A549 (cell line): ENCODE data around the gene ALG2.

ENCODE experiments used
- CHD2 ChIP-seq: fragments of 150-350 bp; IDR thresholded peaks from 2 replicates; pipeline ENCODE4 v1.6.1; 2014; ENCODE audit warnings: low read length; ENCODE audit not compliant: partially characterized antibody
- EP300 ChIP-seq, 2 experiments: fragments of >200 bp; sonication (Bioruptor Twin); formaldehyde crosslinking; IDR thresholded peaks; 2 replicates in 1 of 2; 3 replicates in 1 of 2; pipeline ENCODE4 v1.6.1; 2016 to 2017
- FOSL2 ChIP-seq, 2 experiments: fragments of 450-650 bp in 1 of 2; fragments of >200 bp in 1 of 2; sonication (Bioruptor Twin) in 1 of 2; formaldehyde crosslinking; IDR thresholded peaks; 2 replicates each; pipeline versions ENCODE4 v1.5.0 to v1.6.1; 2016 to 2020; ENCODE audit warnings: mild to moderate bottlenecking in 1 of 2, moderate library complexity in 1 of 2
- GATA3 ChIP-seq: IDR thresholded peaks from 2 replicates; pipeline ENCODE4 v1.6.1; 2012; ENCODE audit warnings: borderline replicate concordance
- JUN ChIP-seq, 2 experiments: fragments of >200 bp; sonication (Bioruptor Twin); formaldehyde crosslinking; IDR thresholded peaks; 2 replicates in 1 of 2; 3 replicates in 1 of 2; pipeline ENCODE4 v1.6.1; 2016 to 2017
- KDM1A ChIP-seq: fragments of 200-600 bp; sonication (generic); IDR thresholded peaks from 2 replicates; pipeline ENCODE4 v1.6.1; 2016; ENCODE audit warnings: low read depth, mild to moderate bottlenecking
- MAFK ChIP-seq: fragments of 450-650 bp; IDR thresholded peaks from 2 replicates; pipeline ENCODE4 v1.6.1; 2014; ENCODE audit not compliant: partially characterized antibody
- MYC ChIP-seq: IDR thresholded peaks from 2 replicates; pipeline ENCODE4 v1.6.1; 2012; ENCODE audit warnings: mild to moderate bottlenecking, inconsistent platforms, low read length, improper control_type of control experiment, borderline replicate concordance
- POLR2A ChIP-seq: IDR thresholded peaks from 2 replicates; pipeline ENCODE4 v1.6.1; 2012; ENCODE audit warnings: mild to moderate bottlenecking, low read length
- TF ChIP-seq, protein P1 (sequence below): fragments of >200 bp; sonication (Bioruptor Twin); formaldehyde crosslinking; IDR thresholded peaks from 3 replicates; pipeline ENCODE4 v1.5.1; 2016
- TF ChIP-seq, protein P2 (sequence below): IDR thresholded peaks from 2 replicates; pipeline ENCODE4 v1.6.1; 2012
- TF ChIP-seq, protein P3 (sequence below): fragments of 200-600 bp; sonication (generic); IDR thresholded peaks from 2 replicates; pipeline ENCODE4 v1.6.1; 2016; ENCODE audit warnings: antibody characterized with exemption, mild to moderate bottlenecking, moderate library complexity

DNA sequence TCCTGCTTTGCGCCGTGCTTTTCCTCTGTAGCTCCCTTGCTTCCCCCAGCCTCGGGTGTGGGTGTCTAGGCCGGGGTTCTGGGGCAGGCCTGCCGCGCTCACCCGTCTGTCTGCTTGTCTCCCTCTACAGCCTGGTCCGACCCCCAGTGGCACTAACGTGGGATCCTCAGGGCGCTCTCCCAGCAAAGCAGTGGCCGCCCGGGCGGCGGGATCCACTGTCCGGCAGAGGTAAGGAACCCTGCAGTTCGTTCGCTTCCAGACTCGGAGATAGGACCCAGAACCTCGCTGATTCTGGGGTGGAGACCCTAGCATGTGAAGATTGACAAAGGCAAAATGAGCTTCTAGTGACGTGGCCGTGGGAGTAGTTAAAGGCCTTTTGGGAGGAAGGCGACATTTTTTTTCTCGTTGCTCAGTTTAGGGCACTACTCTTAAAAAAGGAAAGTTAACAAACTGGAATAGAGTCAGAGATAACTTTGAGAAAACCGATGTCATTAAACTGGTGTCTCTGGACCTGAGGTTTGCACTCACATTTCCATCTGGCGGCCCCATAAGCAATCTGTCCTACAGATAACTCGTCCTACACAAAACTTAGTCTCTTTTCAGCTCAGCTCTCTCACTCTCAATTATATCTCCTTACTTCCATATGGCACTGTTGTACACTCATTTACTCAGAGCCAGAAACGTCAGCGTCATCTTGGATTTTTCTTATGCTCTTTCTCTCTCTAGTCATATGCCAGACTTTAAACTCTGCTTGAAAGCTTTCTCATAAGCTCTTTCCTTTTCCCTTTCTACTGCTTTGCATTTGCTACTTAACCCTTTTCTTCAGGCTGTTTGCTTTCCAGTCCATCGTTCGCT, 901 bp upstream of the ALG2 start:
- no peak for TF ChIP-seq POLR2A
- TF ChIP-seq JUN (IDR thresholded peaks at IDR 0.05), result no peak
- TF ChIP-seq, protein P1, sequence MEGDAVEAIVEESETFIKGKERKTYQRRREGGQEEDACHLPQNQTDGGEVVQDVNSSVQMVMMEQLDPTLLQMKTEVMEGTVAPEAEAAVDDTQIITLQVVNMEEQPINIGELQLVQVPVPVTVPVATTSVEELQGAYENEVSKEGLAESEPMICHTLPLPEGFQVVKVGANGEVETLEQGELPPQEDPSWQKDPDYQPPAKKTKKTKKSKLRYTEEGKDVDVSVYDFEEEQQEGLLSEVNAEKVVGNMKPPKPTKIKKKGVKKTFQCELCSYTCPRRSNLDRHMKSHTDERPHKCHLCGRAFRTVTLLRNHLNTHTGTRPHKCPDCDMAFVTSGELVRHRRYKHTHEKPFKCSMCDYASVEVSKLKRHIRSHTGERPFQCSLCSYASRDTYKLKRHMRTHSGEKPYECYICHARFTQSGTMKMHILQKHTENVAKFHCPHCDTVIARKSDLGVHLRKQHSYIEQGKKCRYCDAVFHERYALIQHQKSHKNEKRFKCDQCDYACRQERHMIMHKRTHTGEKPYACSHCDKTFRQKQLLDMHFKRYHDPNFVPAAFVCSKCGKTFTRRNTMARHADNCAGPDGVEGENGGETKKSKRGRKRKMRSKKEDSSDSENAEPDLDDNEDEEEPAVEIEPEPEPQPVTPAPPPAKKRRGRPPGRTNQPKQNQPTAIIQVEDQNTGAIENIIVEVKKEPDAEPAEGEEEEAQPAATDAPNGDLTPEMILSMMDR, result no peak
- TF ChIP-seq CHD2, result no peak
- TF ChIP-seq, protein P2, sequence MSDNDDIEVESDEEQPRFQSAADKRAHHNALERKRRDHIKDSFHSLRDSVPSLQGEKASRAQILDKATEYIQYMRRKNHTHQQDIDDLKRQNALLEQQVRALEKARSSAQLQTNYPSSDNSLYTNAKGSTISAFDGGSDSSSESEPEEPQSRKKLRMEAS, result no peak
- TF ChIP-seq MYC, result no peak
- TF ChIP-seq EP300 (IDR thresholded peaks at IDR 0.05), result no peak
- TF ChIP-seq FOSL2 (IDR thresholded peaks at IDR 0.05), result no peak
- no peak for TF ChIP-seq FOSL2 (CRISPR knock-in tag; IDR thresholded peaks at IDR 0.05)
- no peak for TF ChIP-seq KDM1A
- TF ChIP-seq, protein P3, sequence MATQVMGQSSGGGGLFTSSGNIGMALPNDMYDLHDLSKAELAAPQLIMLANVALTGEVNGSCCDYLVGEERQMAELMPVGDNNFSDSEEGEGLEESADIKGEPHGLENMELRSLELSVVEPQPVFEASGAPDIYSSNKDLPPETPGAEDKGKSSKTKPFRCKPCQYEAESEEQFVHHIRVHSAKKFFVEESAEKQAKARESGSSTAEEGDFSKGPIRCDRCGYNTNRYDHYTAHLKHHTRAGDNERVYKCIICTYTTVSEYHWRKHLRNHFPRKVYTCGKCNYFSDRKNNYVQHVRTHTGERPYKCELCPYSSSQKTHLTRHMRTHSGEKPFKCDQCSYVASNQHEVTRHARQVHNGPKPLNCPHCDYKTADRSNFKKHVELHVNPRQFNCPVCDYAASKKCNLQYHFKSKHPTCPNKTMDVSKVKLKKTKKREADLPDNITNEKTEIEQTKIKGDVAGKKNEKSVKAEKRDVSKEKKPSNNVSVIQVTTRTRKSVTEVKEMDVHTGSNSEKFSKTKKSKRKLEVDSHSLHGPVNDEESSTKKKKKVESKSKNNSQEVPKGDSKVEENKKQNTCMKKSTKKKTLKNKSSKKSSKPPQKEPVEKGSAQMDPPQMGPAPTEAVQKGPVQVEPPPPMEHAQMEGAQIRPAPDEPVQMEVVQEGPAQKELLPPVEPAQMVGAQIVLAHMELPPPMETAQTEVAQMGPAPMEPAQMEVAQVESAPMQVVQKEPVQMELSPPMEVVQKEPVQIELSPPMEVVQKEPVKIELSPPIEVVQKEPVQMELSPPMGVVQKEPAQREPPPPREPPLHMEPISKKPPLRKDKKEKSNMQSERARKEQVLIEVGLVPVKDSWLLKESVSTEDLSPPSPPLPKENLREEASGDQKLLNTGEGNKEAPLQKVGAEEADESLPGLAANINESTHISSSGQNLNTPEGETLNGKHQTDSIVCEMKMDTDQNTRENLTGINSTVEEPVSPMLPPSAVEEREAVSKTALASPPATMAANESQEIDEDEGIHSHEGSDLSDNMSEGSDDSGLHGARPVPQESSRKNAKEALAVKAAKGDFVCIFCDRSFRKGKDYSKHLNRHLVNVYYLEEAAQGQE, result no peak
- TF ChIP-seq GATA3, result no peak
- TF ChIP-seq MAFK, result no peak
